GM18499 (cell line): Measurements from ENCODE around the gene CYP4F22.
"Not testable (repeated sequence)": the region's sequence is repeated elsewhere in the genome, so short reads cannot be mapped to it uniquely, and the experiment has no call there.

Source experiments
- ATAC-seq: cut with Tn5 transposase; IDR thresholded peaks from one replicate; pipeline ENCODE4 v1.9.1; 2021; ENCODE audit warnings: moderate number of reproducible peaks; ENCODE audit not compliant: insufficient read depth, unreplicated experiment

The CYP4F22 gene

DNA sequence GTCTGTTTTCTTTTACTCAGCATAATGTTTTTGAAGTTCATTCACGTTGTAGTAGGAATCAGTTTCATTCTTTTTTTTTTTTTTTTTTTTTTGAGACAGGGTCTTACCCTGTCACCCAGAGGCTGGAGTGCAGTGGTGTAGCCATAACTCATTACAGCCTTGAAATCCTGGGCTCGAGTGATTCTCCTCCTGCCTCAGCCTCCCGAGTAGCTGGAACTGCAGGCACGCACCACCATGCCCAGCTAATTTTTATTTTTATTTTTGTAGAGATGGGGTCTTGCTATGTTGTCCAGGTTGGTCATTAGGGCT, 25.2 kb downstream of the CYP4F22 start:
- not testable (repeated sequence) for ATAC-seq

DNA sequence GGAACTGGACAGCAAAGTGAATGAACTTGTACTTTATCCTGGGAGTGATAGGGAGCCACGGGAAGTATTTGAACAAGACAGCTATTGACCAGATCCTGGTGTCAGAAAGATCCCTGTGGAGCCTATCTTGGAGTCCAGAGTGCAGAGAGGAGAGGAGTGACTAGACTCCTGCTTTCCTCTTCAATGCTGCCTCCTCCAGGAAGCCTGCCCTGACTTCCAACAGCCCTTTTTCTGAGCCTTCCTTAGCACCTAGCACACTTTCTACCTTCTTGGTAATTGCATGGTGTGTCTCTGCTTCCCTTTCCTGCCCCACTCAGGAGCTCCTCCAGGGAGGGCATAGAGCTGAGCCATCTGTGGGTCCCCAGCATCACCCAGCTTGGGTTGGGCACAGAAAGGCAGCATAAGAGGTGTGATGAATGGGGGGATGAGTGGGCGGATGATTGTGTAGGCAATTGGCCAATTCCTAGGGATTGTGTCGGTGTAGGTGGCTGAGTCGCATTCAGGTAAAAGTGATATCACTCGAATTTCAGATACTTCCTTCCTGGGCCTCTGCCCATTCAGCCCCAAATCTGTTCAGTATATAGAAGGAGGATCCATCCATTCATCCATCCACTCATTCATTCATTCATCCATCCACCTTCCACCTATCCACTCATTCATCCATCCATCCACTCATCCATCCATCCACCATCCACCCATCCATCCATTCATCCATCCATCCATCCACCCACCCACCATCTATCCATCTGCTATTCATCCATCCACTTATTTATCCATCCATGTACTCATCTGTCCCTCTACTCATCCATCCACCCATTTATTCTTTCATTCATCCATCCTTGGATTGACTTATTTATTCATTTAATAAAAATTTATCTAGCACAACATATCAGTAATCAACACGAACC, 26.9 kb downstream of the CYP4F22 start:
- no peak for ATAC-seq

GRCh38 chr19:15536350-15536749, 28.0 kb downstream of the CYP4F22 start:
- no peak for ATAC-seq

DNA sequence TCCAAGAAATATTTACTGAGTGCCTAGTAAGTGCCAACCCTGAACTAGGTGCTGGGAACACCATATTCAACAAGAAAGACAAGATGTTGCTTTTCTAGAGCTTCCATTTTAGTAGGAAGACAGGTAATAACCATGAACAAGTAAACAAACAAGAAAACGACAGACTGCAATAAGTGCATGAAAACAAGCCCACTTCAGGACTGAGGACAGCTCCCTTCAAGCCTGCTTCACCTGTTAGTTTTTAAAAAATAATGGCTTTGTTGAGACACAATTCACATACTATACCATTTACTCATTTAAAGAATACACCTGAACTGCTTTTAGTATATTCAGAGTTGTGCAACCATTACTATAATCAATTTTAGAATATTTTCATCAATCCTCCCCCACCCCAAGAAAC, 30.4 kb downstream of the CYP4F22 start:
- ATAC-seq: no peak

GRCh38 chr19:15539638-15540037, 31.3 kb downstream of the CYP4F22 start:
- ATAC-seq: no peak

GRCh38 chr19:15540435-15540834, 32.1 kb downstream of the CYP4F22 start:
- ATAC-seq: no peak

- ATAC-seq: no peak
These were observed 36.0 kb downstream of the CYP4F22 start for GRCh38 chr19:15544283-15544682.

- ATAC-seq: no peak
These were observed 36.6 kb downstream of the CYP4F22 start for GRCh38 chr19:15544970-15545369.

GRCh38 chr19:15548648-15549047, 40.3 kb downstream of the CYP4F22 start:
- no peak for ATAC-seq

GRCh38 chr19:15549581-15549980, 41.3 kb downstream of the CYP4F22 start:
- ATAC-seq: no peak

GRCh38 chr19:15550273-15550672, 41.9 kb downstream of the CYP4F22 start:
- no peak for ATAC-seq

DNA sequence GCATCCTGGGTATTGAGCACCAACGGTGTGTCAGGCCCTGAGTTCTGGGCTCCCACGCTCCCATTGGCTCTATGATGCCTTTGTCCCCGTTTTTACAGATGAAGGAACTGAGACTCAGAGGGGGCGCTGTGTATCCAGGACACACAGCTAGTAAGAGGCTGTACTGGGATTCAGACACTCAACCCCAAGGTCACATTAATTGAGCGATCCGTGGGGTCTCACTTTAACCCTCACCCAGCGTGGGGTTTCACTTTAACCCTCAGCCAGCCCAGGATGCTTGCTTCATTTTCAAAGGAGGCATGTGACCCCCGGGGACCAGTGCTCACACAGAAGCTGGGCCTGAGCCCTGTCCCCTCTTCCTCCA, 42.6 kb downstream of the CYP4F22 start:
- no peak for ATAC-seq

- no peak for ATAC-seq
These were observed 43.1 kb downstream of the CYP4F22 start for GRCh38 chr19:15551293-15552004.

DNA sequence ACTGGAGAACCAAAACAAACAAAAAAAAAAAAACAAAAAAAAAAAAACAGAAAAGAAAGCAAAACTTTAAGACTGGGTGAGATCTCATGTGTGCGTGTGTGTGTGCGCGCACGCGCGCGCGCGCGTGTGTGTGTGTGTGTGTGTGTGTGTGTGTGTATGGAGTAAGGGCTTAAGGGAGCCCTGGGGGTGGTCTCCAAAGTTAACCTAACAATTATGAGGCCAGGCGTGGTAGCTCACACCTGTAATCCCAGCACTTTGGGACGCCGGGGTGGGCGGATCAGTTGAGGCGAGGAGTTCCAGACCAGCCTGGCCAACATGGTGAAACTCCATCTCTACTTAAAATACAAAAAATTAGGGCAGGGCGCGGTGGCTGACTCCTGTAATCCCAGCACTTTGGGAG, 46.7 kb downstream of the CYP4F22 start:
- ATAC-seq: no peak

DNA sequence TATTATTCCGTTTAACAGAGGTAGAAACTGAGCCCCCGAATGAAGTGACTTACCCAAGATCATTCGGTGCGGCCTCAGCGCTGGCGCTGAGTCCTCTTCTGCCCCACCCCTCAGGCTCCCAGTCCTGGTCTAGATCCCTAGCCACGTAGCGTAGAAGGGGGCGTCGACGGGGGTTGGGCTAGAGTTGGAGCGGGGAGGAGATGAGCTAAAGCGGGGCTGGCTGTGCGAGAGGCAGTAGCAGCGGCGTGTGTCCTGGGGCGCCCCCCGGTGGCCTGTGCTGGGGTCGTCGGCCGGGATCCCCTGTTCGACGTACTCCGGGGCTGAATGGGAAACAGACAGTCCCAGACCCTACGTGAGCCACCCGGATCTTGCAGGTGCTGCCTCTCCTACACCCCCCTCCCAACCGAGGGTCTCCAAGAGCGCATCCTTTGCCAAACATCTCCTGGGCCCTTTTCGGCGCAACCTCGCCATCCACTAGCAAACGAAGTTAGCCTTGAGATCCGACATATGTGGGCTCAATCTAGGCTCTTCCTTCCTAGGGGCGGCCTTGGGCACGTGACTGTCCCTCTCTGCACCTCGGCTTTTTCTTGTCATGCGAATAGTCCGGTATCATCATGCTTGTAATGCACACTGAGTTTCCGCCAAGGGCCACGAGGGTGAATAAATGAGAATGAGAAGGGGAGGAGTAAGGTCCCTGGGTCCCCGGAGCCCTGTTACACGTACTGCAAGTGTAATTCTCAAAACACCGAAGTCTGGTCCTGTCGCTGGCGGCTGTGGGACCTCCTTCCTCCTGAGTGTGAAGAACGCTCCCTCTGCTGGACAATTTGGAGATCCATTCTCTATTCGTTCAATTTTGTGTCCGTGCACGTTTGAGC, 47.7 kb downstream of the CYP4F22 start:
- ATAC-seq: no peak

DNA sequence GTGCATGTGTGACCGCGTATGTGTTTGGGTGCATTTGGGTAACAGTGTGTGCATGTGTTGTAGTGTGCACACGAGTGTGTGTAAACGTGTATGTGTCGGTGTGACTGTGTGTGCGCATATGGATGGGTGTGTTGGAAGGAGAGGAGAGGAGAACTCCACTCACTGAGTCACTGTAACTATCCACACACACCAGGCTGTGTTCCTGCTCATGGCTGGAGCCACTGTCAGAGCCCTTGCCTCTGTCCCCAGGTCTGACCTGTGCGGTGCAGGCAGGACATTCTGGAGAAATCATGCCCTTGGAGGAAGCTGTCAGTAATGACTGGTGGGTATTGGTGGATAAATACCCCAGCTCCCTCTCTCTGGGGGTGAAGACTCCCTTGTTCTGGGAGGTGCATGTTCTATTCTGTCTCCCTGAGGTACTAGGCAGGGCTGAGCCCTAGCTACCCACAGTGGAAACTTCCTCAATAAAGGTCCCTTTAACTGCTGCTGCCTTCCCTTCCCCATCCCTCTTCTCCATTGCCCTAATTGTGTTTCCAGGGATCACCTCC, 48.4 kb downstream of the CYP4F22 start:
- ATAC-seq: no peak

DNA sequence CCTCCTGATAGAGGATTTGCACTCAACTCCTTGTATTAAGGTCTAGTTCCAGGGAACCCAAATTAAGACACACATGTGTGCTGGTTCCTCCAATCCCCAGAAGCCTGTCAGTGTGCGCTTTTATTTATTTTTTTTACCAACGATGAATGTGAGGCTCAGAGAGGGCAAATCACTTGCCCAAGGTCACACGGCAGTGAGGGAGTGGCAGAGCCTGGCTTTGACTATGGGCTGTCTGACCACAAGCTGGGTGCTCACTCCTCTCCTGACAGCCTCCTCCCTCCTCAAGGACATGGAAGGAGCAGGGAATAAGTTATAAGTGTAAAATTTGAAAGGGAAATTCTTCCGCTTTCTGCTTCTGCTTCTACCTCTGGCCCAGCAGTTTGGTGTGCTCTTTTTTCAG, 48.9 kb downstream of the CYP4F22 start:
- ATAC-seq: no peak

DNA sequence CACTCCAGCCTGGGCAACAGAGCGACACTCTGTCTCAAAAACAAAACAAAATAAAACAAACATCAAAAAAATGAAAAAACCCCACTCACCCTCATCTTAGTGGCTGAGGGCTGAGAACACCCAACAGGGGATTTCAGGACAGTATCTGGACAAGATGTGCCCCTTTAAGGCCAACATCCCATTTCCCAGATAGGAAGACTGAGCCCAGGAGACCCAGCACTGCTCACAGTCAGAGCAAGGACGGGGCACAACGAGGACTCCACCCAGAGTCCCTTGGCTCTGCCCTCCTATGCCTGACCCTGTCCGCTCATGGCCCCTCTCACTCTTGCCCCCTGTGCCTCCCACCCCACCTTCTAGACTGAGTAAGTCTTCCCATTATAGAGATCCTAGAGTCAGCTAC, 53.8 kb downstream of the CYP4F22 start:
- no peak for ATAC-seq

DNA sequence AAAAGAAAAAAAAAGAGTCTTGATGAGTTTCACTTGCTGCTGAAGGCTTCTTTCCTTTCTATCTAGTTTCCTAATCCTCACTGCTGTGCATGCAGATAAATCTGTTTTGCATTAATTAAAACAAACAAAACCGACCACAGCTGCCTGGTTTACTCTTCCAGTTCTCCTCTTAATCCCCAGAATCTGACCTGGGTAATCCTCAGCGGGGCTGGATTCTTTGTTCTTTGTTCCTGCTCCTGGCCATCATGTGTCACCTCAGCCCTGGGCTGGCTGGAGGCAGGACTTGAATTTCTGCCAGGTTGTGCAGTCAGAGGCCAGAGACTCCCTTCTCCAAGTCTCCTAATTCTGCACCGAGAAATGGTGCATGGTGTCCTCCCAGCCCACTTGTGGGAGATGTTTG, 54.5 kb downstream of the CYP4F22 start:
- ATAC-seq: no peak

- no peak for ATAC-seq
These were observed 55.0 kb downstream of the CYP4F22 start for GRCh38 chr19:15563325-15563794.

GRCh38 chr19:15563931-15564330, 55.6 kb downstream of the CYP4F22 start:
- no peak for ATAC-seq
